GM13977 (cell line): Measurements from ENCODE around the gene SERTAD1.
A peak's percentile ranks its signal among the peaks of the same experiment; 100 is the strongest.

Experiments
- DNase-seq: peaks from one replicate; pipeline ENCODE4 v3.0.0; 2012; ENCODE audit warnings: low spot score
- in situ Hi-C: fragments of 300-500 bp; cut with MboI; formaldehyde crosslinking; loops from one replicate; pipeline ENCODE4 v1.12.0; 2022; ENCODE audit warnings: low sequenced_read_pairs, low pct_unique_long_range_greater_than_20kb, mixed read lengths, inconsistent platforms; ENCODE audit not compliant: unreplicated experiment
- TF ChIP-seq, protein P1 (sequence below): IDR thresholded peaks from 2 replicates; pipeline ENCODE4 v1.5.1; 2012; ENCODE audit warnings: mild to moderate bottlenecking, control low read depth; ENCODE audit not compliant: insufficient read depth; ENCODE audit errors: extremely low read depth, missing control alignments

Gene SERTAD1

DNA sequence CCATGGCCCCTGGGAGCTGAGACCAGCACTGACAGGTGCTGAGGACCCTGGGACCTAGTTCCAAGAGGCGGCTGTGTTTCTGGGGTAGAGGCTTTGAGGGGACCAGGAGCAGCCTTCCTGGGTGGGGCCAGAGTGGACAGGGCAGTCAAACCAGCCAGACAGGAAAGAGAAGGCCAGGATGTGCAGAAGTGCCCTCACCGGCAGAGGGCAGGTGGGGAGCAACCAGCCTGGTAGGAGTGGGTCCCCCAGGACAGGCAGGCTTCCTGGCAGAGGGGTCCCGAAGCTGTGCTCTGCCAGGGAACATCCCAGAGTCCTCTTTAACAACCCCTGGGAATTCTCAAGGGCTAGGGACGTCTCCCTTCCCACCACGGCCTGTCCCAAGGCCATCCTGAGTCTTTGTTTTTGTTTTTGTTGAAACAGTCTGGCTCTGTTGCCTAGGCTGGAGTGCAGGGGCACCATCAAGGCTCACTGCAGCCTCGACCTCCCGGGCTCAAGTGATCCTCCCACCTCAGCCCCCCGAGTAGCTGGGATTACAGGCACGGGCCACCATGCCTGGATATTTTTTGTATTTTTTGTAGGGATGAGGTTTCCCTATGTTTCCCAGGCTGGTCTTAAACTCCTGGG is 32.8 kb downstream of the SERTAD1 start:
- DNase-seq = no peak
- in situ Hi-C loops = no loop called here
- TF ChIP-seq, protein P1, sequence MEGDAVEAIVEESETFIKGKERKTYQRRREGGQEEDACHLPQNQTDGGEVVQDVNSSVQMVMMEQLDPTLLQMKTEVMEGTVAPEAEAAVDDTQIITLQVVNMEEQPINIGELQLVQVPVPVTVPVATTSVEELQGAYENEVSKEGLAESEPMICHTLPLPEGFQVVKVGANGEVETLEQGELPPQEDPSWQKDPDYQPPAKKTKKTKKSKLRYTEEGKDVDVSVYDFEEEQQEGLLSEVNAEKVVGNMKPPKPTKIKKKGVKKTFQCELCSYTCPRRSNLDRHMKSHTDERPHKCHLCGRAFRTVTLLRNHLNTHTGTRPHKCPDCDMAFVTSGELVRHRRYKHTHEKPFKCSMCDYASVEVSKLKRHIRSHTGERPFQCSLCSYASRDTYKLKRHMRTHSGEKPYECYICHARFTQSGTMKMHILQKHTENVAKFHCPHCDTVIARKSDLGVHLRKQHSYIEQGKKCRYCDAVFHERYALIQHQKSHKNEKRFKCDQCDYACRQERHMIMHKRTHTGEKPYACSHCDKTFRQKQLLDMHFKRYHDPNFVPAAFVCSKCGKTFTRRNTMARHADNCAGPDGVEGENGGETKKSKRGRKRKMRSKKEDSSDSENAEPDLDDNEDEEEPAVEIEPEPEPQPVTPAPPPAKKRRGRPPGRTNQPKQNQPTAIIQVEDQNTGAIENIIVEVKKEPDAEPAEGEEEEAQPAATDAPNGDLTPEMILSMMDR = peak; percentile 29

DNA sequence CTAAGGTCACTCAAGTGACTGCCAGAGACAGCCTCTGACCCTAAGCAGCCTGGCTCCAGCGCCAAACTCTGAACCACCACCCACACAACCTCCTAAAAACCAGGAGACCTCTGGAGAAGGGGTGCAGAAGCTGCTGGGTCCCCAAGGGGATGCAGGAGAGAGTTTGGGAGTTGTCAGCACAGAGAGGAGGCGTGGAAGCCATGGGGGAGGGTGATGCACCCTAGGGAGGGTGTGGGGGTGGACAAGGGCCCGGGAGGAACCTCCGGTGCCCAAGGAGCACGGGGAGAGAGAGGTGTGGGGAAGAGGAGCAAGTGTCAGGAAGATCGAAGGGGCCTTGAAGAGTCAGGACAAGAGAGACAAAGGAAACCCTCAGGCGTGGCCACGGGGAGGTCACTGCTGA is 33.7 kb downstream of the SERTAD1 start:
- in situ Hi-C loops = no loop called here
- TF ChIP-seq, protein P1 = no peak
- DNase-seq = no peak

DNA sequence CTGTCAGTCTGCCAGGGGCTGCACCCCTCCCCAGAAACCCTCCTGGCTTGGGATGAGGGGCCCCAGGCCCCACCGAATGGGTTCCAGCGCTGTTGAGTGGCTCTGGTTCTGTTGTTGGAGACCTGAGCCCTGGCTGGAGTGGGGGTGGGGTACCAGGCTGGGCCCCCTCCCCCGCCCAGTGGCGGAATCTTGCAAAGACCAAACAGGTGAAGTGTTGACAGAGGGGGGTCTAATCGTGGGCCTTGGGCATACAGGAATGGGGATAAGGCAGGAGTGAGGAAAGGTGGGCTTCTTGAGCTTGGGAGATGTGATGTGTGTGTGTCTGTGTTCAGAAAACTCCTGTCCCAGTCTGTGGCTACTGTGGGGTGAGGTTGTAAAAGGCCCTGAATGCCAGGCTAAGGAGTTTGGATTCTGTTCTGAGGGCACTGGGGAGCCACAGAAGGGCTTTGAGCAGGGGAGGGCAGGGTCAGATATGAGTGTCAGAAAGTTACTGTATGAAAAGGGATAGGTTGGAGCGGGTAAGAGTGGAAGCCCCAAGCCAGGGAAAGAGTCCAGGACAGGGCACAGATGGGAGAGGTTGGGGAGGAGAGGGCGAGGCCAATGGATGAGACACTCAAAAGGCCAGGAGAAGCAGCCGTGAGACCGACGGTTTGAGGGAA is 35.6 kb downstream of the SERTAD1 start, which contains the start of gene HIPK4:
TSS of gene HIPK4 (minus strand) at position 98 of the 659 bp plus-strand sequence. CDS start 279 bp downstream, outside the sequence.
- DNase-seq = no peak
- TF ChIP-seq, protein P1 = no peak
- in situ Hi-C loops = no loop called here

DNA sequence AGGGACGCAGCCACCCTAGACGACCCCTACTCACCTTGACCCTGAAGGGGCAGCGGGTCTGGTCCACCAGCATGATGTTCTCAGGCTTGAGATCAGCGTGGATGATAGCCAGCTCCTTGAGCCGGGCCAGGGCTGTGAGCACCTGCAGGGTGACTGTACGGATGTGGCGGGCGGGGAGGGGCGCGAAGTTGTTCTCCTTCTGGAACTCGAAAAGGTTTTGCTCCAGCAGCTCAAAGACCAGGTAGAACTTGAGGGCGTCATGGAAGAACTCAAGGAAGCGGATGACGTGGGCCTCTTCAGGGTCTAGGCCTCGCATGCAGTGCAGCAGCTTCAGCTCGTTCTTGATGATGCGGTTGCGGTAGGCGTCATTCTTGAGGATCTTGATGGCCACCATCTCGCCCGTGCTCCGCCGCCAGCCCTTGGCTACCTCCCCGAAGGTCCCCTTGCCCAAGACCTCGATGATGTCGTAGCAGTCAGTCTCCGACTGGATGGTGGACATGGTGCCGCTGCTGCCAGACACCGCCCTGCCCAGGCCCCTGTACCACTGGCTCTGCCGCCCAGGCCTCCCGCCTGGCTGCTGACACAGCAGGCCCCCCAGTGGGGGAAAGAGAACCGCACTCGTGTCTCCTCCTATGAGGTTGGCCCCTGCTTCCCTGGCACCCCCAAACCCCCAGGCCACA is 36.2 kb downstream of the SERTAD1 start:
- TF ChIP-seq, protein P1 = no peak
- in situ Hi-C loops = no loop called here
- no peak for DNase-seq

DNA sequence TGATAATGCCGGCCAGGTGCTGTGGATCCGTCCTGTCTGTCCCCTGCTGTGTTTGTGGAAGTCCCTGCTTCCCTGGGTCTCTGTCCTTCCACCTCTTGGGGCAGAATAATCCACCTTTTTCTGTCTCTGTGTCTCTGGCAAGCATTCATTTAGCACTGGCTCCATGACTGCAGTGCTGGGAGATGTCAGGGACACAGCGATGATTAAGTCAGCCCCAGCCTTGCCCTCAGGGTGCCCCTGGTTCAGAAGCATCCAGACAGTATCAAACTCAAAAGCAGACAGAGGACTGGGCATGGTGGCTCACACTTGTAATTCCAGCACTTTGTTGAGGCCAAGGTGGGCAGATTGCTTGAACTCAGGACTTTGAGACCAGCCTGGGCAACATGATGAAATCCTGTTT is 37.3 kb downstream of the SERTAD1 start:
- no peak for DNase-seq
- in situ Hi-C loops = no loop called here
- TF ChIP-seq, protein P1 = no peak

DNA sequence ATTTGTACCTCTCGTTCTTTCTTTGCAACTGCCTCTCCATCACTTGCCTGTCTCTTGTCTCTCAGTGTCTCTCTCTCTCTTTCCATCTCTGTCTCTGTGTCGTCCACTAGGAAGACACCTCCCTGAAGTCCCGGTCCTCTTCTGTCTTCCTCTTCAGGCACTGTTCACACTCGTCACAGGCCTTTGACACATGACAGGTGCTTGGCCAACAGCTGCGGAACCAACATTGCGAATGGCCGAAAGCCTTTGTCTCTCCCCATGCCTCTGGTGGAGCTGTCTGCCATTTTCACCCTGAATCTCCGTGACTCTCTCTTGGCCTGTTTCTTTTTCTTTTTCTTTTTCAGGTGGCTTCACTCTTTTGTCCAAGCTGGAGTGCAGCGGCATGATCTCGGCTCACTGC is 38.6 kb downstream of the SERTAD1 start:
- in situ Hi-C loops = no loop called here
- no peak for DNase-seq

More for the DNA sequence above, 38.6 kb downstream of the SERTAD1 start:
- TF ChIP-seq, protein P1 = no peak
